SW 1271 (cell line): ENCODE results near the gene PPM1L.

Experiments used
- DNase-seq, 2 experiments: peaks; one replicate each; lab custom pipeline; 2025; lab: John Stamatoyannopoulos, UW

Gene PPM1L

DNA sequence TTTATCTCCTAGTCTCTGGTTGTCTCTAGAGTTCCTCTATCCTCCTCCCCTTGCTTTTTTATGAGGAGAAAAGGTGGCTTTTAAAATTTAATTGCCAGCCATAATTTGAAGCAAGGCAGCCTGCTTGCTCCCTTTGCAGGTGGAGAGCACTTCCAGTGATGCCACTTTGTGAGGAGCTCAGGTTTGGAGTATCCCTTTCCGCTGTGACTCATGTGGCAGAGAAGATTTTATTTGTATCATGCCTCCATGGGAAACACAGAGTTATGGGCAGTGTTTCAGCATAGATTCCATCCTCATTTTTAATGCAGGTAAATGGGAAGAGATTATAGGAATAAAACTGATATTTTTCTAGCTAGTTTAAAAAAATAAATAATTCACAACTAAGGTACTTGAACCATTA is 7.0 kb downstream of the PPM1L start:
- DNase-seq = no peak

DNA sequence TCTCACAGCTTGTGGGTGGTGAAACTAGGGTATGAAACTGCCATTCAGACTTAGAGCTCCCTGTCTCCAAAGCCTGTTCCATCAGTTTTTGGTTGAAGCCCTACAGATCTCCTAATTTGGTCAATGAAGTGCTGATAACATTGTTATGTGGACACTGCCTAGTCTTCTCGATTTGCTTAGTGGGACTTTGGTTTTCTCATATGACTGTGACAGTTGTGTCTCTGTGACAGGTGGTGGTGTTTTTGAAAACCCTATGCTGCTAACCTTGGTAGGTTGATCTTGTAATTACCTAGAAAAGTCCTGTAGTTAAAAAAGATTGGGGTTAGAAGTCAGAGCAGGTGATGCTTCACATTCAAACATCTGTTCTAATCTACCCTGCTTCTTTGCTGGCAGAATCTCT is 9.2 kb downstream of the PPM1L start:
- DNase-seq = no peak

DNA sequence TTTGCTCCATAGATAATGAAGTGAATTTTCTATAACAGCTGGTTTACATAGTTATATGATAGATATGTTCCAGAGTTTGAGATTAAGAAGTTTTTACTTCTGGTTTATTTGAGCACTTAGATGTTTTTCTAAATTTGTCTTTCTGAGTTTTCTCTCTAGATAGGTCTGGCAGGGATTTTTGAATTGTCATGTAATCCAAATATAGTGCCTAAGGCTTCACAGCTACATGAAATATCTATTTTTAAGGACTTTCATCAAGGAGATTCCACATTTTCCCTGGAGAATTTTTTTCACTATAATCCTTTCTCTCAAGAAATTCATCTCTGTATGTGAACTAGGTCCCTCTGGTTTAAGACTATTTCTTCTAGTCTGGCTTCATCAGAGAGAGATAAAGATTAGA is 12.0 kb downstream of the PPM1L start:
- no peak for DNase-seq

DNA sequence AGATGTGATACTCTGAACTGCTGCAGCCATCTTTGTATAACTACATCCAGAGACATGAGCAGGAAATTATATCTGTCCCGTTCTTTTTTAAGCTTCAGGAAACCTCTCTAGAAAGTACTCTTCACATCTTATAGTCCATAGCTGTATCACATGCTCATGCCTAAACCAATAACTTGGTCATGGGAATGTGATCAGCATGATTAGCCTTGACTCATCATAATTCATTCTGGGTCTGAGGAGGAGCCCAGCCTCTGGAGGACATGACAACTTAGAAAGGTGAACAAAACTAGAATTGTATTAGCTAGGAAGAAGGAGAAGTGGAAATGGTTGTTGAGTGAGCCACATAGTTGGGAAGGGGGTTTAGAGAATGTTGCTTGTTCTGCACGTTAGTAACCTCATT is 12.9 kb downstream of the PPM1L start:
- DNase-seq = no peak

DNA sequence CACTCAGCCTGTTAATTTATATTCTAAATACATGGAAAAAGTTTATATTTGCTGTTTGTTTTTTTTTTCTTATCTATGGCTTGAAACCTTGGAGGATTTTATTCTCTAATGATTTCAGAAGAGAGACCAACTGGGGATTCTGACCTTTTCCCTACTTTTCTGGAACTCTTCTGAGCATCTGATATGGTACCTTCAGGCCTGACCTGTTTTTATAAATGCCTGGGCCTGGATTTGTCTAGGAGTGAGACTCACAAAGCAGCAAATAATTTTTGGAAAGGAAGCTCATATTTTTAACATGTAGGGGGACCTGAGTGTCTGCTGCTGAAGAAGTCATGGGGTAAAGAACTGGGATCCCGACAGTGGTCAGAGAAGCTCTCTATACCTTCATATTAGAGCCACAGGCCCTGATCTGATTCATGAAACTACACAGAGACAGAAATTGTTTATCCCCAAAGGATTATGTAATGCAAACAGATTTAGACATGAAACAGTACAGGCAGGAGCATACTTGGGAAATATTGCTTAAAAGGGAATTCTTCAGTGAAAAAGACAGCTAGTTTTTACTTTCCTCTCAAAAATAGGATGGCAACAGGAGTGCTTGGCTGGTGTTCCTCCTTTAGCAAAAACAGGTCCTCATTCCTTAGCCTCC is 15.9 kb downstream of the PPM1L start:
- no peak for DNase-seq

DNA sequence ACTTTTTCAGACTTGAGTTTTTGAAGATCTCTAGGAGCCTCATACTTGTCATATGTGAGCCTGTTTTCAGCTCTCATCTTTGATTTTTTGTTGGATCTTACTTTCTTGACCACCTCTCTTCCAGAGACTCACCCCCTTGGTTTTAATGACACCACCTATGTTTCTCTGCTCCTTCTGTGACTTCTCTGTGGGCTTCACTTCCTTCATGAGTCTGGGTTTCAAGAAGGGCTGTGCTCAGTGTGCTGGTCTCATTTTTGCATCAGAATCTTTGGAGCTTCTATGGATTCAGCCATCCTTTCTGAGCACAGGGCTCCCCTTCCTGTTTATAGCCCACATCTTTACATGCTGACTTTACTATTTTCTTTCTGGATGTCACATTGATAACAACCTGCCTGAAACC is 17.7 kb downstream of the PPM1L start:
- DNase-seq = no peak

DNA sequence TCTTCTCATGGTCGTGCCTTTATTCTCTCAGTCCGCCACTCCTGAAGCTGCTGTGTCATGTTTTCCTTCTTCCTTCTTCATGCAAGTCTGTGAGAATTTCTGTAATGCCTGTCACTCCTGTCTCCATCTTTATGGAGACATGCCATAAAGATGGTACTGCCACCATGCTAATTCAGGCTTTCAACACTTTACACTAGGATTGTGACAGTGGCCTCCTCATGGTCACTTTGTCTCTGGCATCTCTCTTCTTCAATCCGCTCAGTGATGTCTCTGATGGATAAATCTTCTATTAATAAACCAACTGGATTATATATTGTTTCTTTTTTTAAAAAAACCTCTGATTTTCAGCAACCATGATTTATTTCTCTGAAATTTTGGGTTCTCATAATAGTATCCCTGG is 18.1 kb downstream of the PPM1L start:
- DNase-seq = no peak

DNA sequence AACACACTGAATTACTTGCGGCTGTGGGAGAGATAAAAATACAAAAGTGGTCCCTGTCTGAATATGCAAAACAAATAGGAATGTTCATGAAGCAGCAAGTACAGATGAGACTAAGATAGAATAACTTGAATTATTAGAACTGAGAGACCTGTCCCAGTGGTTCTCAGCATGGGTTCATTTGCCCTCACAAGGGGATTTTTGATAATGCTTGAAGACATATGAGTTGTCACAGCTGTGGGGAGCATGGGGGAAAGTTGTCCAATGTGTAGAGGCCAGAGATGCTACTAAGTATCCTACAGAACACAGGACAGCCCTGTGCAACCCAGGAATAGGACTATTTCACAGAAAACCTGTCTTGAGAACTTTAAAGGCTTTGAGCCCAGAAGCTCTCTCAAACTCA is 22.4 kb downstream of the PPM1L start:
- DNase-seq = no peak

DNA sequence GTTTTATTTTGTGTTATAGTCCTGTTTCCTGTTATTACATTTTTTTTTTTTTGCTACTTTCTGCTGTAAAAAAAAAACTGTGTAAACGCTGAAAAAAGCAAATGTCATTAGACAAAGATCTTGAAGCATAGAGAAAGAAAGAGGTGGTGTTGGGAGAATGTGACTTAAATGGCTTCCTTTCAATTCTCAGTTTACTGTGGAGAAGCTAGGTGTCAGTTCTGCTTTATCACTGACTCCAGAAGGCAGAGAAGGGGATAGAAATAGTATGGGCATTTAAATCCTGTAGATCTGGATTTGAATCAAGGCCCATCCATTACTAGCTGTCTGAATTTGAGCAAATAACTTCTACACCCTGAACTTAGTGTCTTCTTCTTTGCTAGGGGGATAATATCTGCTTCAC is 23.0 kb downstream of the PPM1L start:
- no peak for DNase-seq

DNA sequence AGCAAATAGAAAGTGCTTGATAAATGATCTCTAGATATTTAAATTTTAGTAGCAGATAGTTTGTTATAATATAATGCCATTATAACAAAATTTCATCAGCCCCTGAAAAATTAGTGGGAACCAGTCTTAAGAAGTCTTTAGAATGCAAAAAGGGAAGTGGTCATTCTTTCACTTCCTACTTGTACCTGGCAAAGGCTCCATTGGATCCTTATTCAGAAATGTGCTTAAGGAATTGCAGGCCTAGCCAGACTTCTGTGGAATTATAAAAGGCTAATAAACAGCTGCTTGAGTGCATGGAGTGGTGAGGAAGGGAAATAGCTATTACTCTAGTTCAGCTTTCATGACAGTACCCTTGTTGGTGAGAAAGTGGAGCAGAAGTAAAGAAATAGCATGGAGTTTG is 24.2 kb downstream of the PPM1L start:
- DNase-seq = no peak

DNA sequence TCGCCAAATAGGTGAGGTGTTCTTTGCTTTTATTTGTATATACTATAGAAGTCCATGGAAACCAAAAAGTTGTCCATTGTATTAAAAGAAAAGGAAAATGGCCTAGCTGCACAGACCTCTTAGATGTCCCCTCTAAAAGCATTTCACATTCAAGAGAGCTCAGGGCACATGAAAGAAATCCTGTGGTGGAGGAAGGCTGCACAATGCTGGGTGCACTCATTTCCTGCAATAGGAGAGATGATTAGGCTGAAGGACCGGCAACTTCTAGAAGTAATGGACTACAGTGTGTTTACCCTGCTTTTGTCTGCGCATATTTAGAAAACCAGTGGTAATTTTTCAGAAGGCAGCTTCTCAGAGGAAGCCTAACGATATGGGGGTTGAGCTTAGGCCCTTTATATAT is 25.4 kb downstream of the PPM1L start:
- DNase-seq = no peak

DNA sequence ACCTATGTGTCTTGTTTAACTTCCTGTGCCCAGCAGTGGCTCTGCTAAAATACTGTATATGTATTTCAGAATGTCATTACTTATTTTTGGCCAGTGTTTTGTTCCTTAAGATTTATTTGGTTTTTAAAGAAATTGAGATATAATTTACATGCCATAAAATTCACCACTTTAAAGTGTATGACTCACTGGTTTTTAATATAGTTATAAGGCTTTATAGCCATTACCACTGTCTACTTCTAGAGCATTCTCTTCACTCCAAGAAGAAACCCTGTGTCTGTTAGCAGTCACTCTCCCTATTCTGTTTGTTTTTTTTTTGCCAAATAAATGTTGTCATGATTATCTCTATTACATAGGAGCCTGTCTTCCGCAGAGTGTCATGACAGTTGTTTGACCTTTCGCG is 25.8 kb downstream of the PPM1L start:
- no peak for DNase-seq

DNA sequence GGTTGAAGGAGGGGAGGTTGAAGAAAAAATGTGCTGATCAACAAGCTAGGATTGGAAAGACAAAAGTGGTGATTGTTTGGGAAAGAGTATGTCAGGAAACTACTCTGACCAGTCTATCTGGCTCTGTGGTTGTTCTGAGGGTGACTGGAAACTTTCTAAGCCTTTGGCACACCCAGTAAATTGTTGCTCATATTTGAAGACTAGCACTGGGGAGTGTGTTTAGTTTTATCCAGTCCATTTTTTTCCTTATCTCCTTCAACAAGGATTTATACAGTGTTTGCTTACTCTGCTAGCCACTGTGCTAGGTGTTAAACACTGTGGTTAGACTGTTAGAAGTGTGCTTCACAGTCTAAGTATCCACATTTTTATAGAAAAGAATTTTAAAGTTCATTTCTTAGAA is 28.8 kb downstream of the PPM1L start:
- DNase-seq = no peak

DNA sequence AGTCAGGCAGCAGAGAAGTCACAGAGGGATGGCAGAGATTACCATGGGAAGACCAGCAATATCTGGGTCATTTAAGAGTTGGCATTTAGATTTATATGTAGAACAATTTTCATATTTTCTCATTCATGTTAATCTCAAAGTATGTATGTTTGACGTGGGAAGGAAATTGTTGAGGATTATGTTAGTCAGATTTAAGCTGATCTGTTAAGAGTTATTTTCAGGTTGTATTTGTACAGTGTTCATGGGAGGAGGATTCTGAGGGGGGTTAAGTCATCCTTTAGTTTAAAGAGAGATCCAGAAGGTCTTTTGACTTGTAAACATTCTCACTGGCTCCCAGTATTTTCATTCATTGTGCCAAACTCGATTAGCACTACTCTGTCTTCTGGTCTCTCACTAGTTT is 34.7 kb downstream of the PPM1L start:
- DNase-seq = no peak

DNA sequence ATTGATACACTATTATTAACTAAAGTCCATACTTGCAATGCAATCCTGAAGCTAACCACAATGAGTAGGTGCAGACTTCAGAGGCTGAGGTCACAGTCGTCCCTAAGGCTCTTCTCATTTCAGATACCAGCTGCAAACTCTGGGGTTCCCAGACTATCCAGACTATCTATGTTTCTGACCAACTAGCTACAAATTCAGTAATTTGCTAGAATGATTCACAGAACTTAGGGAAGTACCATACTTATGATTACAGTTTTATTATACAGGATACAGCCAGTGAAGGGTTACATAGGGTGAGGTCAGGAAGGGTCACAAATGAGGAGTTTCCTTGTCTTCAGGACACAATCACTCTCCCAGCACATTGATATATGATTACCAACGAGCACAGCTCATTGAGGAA is 36.5 kb downstream of the PPM1L start:
- no peak for DNase-seq

DNA sequence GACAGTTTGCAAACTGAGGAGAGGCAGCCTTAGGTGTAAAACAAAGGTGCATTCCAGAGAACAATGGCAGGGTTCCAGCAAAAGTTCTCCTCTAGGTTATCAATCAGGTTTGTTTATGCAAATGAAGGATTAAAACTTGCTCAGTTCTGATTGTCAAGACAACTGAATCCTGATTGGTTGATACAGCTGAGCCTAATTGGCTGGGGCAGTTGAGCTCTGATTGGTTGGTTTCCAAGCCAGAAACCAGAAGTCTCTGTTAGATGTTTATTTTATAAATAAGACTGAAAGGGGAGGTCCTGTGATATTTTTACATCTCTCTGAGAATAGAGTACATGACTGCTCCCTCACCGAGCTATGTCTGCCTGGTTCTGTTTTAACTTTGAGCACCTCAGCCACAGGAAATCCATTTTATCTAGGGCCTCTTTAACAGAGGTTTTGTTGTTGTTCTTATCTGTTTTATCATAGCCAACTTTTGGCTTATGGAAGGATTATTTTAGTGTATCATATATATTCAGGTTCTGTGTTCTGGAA is 37.8 kb downstream of the PPM1L start:
- DNase-seq = no peak

DNA sequence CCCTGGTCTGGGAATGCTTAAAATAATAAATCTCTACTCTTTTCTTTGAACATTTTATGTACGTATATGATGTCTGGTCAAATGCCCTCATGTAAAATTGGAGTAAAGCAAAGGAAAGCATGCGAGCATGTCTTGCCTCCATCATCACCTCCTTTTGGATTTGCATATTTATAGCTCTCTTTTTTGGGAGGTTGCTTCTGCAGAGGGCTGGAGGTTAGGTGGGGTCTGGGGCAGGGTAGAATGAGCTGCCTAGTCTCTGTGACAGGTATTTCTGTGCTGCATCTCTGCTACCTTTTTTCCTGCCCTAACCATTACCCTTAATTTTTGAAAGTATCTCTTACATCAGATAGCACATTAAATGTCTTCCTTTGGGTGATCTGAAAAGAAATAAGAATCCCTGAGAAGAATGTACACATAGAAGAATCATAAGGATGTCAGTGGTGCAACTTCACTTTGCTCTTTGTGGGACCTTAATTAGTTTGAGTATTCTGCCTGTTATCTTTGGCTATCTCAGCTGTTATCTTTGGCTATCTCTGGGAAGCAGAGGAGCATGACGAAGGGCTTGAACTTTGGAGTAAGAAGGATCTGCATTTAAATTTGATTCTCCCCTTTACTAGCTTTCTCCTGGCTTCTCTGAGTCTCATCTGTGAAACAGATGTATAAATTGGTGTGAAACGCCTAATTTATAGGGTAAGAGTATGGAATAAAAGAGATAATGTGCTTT is 40.2 kb downstream of the PPM1L start:
- no peak for DNase-seq

DNA sequence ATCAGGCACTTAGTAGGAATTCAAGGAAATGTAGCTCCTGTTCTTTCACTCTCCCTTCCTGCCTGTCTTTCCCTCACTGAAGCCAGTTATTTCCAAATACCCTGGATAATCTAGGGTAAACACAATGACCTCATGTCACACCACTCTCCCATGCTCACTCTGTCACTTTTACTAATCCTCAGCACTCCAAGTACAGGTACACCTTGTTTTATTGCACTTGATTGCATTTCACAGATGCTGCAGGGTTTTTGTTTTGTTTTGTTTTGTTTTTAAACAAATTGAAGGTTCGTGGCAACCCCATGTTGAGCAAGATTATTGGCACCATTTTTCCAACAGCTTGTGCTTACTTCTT is 40.8 kb downstream of the PPM1L start:
- no peak for DNase-seq

DNA sequence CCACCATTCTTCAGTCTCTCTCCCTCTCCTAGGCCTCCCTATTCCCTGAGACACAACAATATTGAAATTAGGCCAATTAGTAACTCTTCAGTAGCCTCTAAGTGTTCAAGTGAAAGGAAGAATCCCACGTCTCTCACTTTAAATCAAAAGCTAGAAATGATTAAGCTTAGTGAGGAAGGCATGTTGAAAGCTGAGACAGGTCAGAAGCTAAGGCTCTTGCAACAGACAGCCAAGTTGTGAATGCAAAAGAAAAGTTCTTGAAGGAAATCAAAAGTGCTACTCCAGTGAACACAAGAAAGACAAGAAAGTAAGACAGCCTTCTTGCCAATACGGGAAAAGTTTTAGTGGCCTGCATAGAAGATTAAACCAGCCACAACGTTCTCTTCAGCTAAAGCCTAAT is 41.3 kb downstream of the PPM1L start:
- DNase-seq = no peak

DNA sequence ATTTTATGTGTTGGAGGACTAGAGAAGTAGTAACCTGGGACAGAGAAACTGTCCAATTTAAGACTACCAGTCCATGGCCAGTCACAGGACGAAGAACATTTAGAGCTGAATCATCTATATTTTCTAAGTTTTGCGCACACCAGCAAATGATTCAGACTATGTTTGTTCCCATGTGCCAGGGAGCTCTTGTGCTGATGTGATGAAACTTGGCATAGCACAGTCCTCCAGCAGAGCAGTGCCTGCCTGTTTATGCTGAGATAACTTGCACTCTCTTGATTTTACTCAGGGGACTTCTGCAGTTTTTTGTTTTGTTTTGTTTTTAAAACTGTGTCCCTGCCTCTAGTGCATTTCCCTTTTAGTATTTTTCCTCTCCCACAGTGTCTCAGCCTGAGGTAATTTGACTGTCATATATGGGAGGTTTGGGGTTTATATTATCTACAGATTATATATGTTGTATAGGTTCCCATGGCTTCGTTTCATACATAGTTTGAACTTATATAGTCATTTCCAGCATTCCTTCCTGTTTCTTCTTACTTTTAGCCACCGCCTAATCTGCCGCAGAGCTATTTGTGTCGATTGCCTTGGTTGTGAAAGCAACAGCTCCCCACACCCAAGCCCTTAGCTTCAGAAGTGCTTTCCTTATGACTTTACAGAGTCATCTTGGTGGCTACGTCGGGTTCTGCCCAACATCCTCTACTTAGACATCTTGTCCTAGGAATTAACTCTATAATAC is 45.5 kb downstream of the PPM1L start:
- no peak for DNase-seq

DNA sequence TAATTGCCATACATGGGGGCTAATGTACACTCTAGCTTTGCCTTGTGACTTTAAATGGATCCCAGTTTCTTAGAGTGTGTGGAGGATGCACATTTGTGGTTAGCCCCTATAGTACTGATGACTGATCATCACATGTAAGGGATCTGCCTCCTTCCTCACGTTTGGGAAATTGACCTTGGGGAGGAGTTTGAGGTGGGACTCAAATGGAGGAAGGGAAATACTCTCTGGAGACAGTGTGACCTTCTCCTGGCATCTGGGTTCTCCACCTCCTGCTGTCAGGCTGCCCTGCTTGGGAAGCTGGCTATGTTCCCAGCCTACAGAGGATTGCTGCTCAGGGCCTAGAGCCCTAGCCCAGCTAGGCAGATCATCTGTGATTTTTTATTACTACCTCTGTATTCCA is 48.7 kb downstream of the PPM1L start:
- no peak for DNase-seq

DNA sequence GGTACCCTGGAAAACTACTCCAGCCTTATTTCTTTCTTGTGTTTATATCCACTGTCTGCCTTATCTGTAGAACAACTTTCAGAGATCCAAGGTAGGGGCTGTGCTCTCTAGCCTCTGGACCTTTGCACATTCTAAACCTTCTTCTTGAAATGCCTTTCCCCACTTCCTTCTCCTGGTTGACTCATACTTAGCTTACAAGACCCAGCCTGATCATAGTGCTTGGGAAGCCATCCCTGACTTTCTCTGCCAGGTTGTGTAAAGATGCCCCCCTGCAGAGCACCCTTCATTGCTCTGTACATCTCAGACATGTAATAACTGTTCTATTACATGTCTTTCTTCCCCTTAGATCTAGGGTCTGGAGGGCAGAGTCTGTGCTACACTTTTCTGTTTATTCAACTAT is 50.1 kb downstream of the PPM1L start:
- DNase-seq = no peak

DNA sequence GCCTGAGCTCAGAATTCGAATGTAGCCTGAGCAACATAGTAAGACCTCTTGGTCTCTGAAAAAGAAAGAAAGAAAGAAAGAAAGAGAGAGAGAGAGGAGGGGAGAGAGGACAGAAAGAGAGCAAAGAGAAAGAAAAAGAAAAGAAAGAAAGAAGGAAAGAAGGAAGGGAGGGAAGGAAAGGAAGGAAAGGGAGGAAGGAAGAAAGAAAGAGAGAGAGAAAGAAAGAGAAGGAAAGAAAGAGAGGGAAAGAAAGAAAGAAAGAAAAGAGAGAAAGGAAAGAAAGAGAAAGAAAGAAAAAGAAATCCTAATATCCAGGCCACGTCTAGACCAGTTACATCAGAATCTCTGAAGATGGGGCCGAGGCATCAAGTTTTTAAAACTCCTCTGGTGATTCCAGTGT is 50.7 kb downstream of the PPM1L start:
- DNase-seq = no peak
